Measurements from ENCODE around the gene HOXA3.

- TF ChIP-seq CTCF (conservative IDR thresholded peaks at IDR 0.05) (no peak), EZH2 (IDR thresholded peaks at IDR 0.05; ENCODE audit: low read depth) (no peak)
These were observed 30.7 kb upstream of the HOXA3 start for GRCh38 chr7:27182861-27183681.
